ENCODE measurements around the gene KMT2A.

DNA sequence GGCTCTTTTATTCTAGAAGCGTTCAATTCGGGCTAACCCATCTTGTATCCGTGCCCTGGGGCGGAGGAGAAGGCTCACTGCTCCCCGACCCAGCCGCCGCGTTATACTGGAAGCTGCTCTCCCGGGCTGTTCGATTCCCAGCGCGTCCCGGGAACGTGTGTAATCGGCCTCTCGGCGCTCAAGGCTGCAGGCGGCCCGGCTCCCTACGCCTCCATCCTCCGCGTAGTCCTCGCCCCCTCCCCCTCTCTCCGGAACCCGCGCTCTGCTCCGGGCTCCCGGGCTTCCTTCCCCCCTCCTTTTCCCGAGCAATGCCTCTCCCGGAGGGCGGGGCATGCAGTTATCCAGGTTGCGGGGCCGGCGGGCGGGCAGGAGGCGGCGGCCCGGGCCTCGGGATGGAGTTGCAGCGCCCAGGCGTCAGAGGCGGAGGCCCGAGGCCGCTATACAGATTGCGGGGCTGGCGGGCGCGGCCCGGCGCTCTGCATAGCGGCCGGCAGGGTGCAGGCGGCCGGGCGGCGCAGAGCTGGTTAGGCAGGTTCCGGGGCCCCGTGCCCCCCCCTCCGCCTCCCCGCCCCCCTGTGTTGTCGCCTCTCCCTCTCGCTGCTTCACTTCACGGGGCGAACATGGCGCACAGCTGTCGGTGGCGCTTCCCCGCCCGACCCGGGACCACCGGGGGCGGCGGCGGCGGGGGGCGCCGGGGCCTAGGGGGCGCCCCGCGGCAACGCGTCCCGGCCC is at the start of gene KMT2A:
- TF ChIP-seq, protein P1, sequence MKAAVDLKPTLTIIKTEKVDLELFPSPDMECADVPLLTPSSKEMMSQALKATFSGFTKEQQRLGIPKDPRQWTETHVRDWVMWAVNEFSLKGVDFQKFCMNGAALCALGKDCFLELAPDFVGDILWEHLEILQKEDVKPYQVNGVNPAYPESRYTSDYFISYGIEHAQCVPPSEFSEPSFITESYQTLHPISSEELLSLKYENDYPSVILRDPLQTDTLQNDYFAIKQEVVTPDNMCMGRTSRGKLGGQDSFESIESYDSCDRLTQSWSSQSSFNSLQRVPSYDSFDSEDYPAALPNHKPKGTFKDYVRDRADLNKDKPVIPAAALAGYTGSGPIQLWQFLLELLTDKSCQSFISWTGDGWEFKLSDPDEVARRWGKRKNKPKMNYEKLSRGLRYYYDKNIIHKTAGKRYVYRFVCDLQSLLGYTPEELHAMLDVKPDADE (IDR thresholded peaks at IDR 0.05): no peak
- no peak for TF ChIP-seq EZH2 (IDR thresholded peaks at IDR 0.05; ENCODE audit: low read depth, unreplicated experiment)
- TF ChIP-seq, protein P2, sequence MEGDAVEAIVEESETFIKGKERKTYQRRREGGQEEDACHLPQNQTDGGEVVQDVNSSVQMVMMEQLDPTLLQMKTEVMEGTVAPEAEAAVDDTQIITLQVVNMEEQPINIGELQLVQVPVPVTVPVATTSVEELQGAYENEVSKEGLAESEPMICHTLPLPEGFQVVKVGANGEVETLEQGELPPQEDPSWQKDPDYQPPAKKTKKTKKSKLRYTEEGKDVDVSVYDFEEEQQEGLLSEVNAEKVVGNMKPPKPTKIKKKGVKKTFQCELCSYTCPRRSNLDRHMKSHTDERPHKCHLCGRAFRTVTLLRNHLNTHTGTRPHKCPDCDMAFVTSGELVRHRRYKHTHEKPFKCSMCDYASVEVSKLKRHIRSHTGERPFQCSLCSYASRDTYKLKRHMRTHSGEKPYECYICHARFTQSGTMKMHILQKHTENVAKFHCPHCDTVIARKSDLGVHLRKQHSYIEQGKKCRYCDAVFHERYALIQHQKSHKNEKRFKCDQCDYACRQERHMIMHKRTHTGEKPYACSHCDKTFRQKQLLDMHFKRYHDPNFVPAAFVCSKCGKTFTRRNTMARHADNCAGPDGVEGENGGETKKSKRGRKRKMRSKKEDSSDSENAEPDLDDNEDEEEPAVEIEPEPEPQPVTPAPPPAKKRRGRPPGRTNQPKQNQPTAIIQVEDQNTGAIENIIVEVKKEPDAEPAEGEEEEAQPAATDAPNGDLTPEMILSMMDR (conservative IDR thresholded peaks at IDR 0.05; ENCODE audit: low read depth in 2 of 2): no peak
- TF ChIP-seq REST (IDR thresholded peaks at IDR 0.05; ENCODE audit: unreplicated experiment): no peak
